Measurements from ENCODE around the gene RHO.

GRCh38 chr3:129532261-129532660, 3.8 kb downstream of the RHO start:
- TF ChIP-seq, protein P1, sequence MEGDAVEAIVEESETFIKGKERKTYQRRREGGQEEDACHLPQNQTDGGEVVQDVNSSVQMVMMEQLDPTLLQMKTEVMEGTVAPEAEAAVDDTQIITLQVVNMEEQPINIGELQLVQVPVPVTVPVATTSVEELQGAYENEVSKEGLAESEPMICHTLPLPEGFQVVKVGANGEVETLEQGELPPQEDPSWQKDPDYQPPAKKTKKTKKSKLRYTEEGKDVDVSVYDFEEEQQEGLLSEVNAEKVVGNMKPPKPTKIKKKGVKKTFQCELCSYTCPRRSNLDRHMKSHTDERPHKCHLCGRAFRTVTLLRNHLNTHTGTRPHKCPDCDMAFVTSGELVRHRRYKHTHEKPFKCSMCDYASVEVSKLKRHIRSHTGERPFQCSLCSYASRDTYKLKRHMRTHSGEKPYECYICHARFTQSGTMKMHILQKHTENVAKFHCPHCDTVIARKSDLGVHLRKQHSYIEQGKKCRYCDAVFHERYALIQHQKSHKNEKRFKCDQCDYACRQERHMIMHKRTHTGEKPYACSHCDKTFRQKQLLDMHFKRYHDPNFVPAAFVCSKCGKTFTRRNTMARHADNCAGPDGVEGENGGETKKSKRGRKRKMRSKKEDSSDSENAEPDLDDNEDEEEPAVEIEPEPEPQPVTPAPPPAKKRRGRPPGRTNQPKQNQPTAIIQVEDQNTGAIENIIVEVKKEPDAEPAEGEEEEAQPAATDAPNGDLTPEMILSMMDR (optimal IDR thresholded peaks at IDR 0.05 in 1 of 3, IDR thresholded peaks at IDR 0.05 in 1 of 3, conservative IDR thresholded peaks at IDR 0.05 in 1 of 3; ENCODE audit: extremely low read depth in 1 of 3, insufficient read depth in 2 of 3, low read length in 3 of 3) = no peak
- TF ChIP-seq EZH2 (IDR thresholded peaks at IDR 0.05; ENCODE audit: low read length) = no peak
